VCaP (cell line): ENCODE data around the gene NFIA.

Experiments
- H3K27ac ChIP-seq: fragments of 450-650 bp; 2 replicates; pipeline ENCODE4 v1.5.1; 2017
- CTCF ChIP-seq: fragments of 450-650 bp; conservative IDR thresholded peaks from 2 replicates; pipeline ENCODE4 v1.5.1; 2017; ENCODE audit warnings: mild to moderate bottlenecking, moderate library complexity

NFIA gene

GRCh38 chr1:61400997-61401396, 318.6 kb downstream of the NFIA start:
- H3K27ac ChIP-seq, result no peak overlapping the region
- no peak for TF ChIP-seq CTCF

DNA sequence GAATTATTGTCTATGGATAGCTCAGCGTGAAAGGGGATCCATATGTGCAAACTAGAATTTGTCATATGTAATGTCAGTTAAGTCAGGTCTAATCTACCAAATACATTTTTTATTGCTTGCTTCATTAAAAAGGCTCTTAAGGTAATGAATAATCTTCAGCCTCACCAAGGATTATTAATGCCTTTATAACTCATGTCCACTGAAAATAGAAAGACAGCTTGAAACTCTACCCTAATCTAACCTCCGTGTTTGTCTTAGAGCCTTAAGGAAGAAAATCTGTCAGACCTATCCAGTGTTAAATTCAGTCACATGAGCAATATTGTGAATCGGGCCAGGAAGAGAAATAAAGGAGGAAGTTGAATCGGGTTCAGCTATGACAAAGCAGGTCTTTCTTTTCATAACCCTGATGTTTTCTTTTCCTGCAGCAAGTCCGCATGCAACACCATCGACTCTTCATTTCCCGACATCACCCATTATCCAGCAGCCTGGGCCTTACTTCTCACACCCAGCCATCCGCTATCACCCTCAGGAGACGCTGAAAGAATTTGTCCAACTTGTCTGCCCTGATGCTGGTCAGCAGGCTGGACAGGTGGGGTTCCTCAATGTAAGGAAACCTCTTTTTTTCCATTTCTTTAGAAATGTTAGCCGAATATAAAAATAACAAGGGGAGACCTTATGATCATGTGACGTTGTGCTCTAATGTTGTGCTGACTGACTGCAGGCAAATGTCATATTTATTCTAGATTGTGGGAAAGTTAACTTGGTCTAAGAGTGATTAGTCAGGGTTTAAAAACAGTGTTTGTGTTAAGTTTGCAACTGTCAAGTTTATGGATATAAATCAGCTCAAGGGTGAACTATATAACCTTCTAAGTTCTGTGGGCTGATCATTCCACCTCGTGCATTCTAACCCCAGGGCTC, 321.6 kb downstream of the NFIA start:
- no peak for TF ChIP-seq CTCF
- no peak overlapping the region for H3K27ac ChIP-seq

DNA sequence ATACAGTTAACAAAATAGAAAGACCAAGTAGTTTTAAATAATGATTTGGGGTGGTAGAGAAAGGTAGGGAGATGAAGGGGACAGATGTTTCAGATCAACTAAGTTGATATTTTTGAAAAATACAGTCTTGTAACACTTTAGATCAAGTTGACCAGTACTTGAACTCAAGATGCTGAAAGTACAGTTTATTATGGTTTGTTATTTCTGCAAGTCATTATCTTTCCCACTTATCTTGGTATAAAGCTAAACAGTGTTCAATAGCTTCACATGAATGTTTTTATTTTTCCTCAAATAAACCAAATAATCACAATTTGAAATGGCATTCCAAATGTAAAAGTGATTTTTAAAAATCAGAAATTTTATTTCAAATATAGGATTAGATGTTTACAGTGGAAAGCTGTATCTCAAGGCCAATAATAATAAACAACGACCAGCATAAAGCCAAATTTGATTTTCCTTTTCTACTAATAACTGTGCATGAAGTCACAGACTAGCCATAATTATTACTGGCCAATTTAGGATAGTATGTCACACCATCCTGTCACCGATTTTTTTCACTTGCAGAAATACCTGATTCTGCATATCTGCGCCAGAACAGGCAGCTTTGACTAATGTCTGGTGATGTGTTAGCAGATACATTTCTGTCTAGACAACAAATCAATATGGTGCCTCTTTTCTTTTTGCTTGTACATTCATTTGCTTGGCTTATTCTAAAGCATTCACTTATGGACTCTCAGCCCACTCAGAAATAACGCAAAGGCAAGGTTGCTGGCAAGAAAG, 322.4 kb downstream of the NFIA start:
- H3K27ac ChIP-seq, result no peak overlapping the region
- TF ChIP-seq CTCF, result no peak

GRCh38 chr1:61406467-61406866, 324.1 kb downstream of the NFIA start:
- no peak for TF ChIP-seq CTCF
- H3K27ac ChIP-seq, result no peak overlapping the region

- no peak for TF ChIP-seq CTCF
- H3K27ac ChIP-seq, result no peak overlapping the region
Measured at GRCh38 chr1:61412601-61413000, 330.2 kb downstream of the NFIA start.

- H3K27ac ChIP-seq, result no peak overlapping the region
- no peak for TF ChIP-seq CTCF
Measured at GRCh38 chr1:61419196-61419595, 336.8 kb downstream of the NFIA start.

DNA sequence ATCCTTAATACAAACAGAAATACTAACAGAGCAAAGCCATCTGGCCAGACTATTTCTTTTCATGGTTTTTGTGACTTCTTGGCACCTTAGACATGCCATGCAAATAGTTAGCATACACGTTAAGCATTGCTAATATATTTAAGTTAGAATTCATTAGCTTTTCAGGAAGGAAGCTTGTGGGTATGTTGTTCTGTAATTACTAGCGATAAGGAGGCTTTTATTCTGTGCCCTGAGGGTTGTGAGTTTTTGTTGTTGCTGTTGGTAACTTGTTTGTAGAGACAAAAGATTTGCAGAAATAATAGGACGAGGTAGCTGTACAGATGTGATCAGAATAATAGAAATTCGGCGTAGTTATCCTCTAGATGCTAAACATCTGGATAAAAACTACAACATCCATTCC, 337.3 kb downstream of the NFIA start:
- no peak for TF ChIP-seq CTCF
- no peak overlapping the region for H3K27ac ChIP-seq
